SK-N-SH treated with all-trans-retinoic acid at 6 μM for 48 hours (cell line): ENCODE measurements around the gene MVB12B.

Experiments used
- ATAC-seq: fragments of 200-7000 bp; cut with Tn5 transposase; 3 replicates; pipeline ENCODE4 v1.9.1; 2020; ENCODE audit warnings: mild to moderate bottlenecking, moderate library complexity
- ARNTL ChIP-seq: fragments of 450-650 bp; formaldehyde crosslinking; IDR thresholded peaks from 2 replicates; pipeline ENCODE4 v1.5.0; 2020; ENCODE audit warnings: low read depth, mild to moderate bottlenecking, moderate library complexity, borderline replicate concordance
- BACH2 ChIP-seq: fragments of 250-450 bp; sonication (Bioruptor Pico); IDR thresholded peaks from 2 replicates; pipeline ENCODE4 v1.9.0; 2021; ENCODE audit warnings: mild to moderate bottlenecking, borderline replicate concordance
- CREB5 ChIP-seq: fragments of 250-450 bp; sonication (Bioruptor Pico); IDR thresholded peaks from 2 replicates; pipeline ENCODE4 v1.5.1; 2020; ENCODE audit warnings: low read depth, mild to moderate bottlenecking, moderate library complexity
- CSDC2 ChIP-seq: fragments of 250-450 bp; sonication (Bioruptor Pico); IDR thresholded peaks from 2 replicates; pipeline ENCODE4 v1.5.0; 2020; ENCODE audit warnings: mild to moderate bottlenecking, moderate library complexity
- ESRRG ChIP-seq: fragments of 250-450 bp; sonication (Bioruptor Pico); IDR thresholded peaks from 2 replicates; pipeline ENCODE4 v1.6.1; 2021; ENCODE audit warnings: mild to moderate bottlenecking
- GLIS3 ChIP-seq: fragments of 250-450 bp; sonication (Bioruptor Pico); IDR thresholded peaks from 2 replicates; pipeline ENCODE4 v1.5.0; 2020; ENCODE audit warnings: mild to moderate bottlenecking, moderate library complexity
- ISL1 ChIP-seq: fragments of 250-450 bp; sonication (Bioruptor Pico); IDR thresholded peaks from 2 replicates; pipeline ENCODE4 v2.1.2; 2022; ENCODE audit warnings: mild to moderate bottlenecking, moderate library complexity
- OSR1 ChIP-seq: fragments of 250-450 bp; sonication (Bioruptor Pico); IDR thresholded peaks from 2 replicates; pipeline ENCODE4 v1.8.0; 2022; ENCODE audit warnings: moderate library complexity, mild to moderate bottlenecking, inconsistent platforms
- PATZ1 ChIP-seq: fragments of 250-450 bp; sonication (Bioruptor Pico); IDR thresholded peaks from 2 replicates; pipeline ENCODE4 v1.8.0; 2020; ENCODE audit warnings: mild to moderate bottlenecking, moderate library complexity, borderline replicate concordance
- POU6F1 ChIP-seq: fragments of 250-450 bp; sonication (Bioruptor Pico); IDR thresholded peaks from 2 replicates; pipeline ENCODE4 v1.8.0; 2021; ENCODE audit warnings: low read depth, mild to moderate bottlenecking, moderate library complexity, borderline replicate concordance
- PPARA ChIP-seq: fragments of 250-450 bp; sonication (Bioruptor Pico); IDR thresholded peaks from 2 replicates; pipeline ENCODE4 v1.5.0; 2020; ENCODE audit warnings: mild to moderate bottlenecking, borderline replicate concordance
- RARB ChIP-seq: fragments of 250-450 bp; sonication (Bioruptor Pico); IDR thresholded peaks from 2 replicates; pipeline ENCODE4 v1.8.0; 2021; ENCODE audit warnings: mild to moderate bottlenecking, moderate library complexity
- SNAI2 ChIP-seq: fragments of 250-450 bp; sonication (Bioruptor Pico); IDR thresholded peaks from 2 replicates; pipeline ENCODE4 v1.5.0; 2020; ENCODE audit warnings: mild to moderate bottlenecking, moderate library complexity
- TCF4 ChIP-seq: fragments of 250-450 bp; sonication (Bioruptor Pico); IDR thresholded peaks from 2 replicates; pipeline ENCODE4 v1.8.0; 2021; ENCODE audit warnings: mild to moderate bottlenecking, moderate library complexity, borderline replicate concordance
- TOX ChIP-seq: fragments of 250-450 bp; sonication (Bioruptor Pico); IDR thresholded peaks from 2 replicates; pipeline ENCODE4 v1.8.0; 2021; ENCODE audit warnings: mild to moderate bottlenecking, moderate library complexity, borderline replicate concordance
- TSHZ2 ChIP-seq: fragments of 250-450 bp; sonication (Bioruptor Pico); IDR thresholded peaks from 2 replicates; pipeline ENCODE4 v1.5.0; 2020; ENCODE audit warnings: mild to moderate bottlenecking, moderate library complexity
- ZC3H10 ChIP-seq: fragments of 250-450 bp; sonication (Bioruptor Pico); IDR thresholded peaks from 2 replicates; pipeline ENCODE4 v1.5.1; 2021; ENCODE audit warnings: mild to moderate bottlenecking, moderate library complexity
- ZFP3 ChIP-seq: fragments of 250-450 bp; sonication (Bioruptor Pico); IDR thresholded peaks from 2 replicates; pipeline ENCODE4 v1.5.0; 2020; ENCODE audit warnings: mild to moderate bottlenecking, moderate library complexity
- ZFP30 ChIP-seq: fragments of 450-650 bp; formaldehyde crosslinking; IDR thresholded peaks from 2 replicates; pipeline ENCODE4 v1.5.0; 2022; ENCODE audit warnings: mild to moderate bottlenecking, moderate library complexity
- ZNF565 ChIP-seq: fragments of 450-650 bp; formaldehyde crosslinking; conservative IDR thresholded peaks from 2 replicates; pipeline ENCODE4 v1.5.0; 2020; ENCODE audit warnings: low read depth, mild to moderate bottlenecking, moderate library complexity
- ZNF70 ChIP-seq: fragments of 450-650 bp; formaldehyde crosslinking; IDR thresholded peaks from 2 replicates; pipeline ENCODE4 v1.5.0; 2020; ENCODE audit warnings: mild to moderate bottlenecking, moderate library complexity
- ZNF8 ChIP-seq: fragments of 450-650 bp; formaldehyde crosslinking; IDR thresholded peaks from 2 replicates; pipeline ENCODE4 v1.5.0; 2020; ENCODE audit warnings: mild to moderate bottlenecking, moderate library complexity

Gene MVB12B

GRCh38 chr9:126454795-126455194, 128.2 kb downstream of the MVB12B start:
- ATAC-seq = no peak
- TF ChIP-seq ZFP30 (CRISPR knock-in tag) (no peak), ZFP3 (CRISPR knock-in tag) (no peak), SNAI2 (CRISPR knock-in tag) (no peak), OSR1 (no peak), ZNF70 (CRISPR knock-in tag) (no peak), ZC3H10 (no peak), TSHZ2 (no peak)

- TF ChIP-seq OSR1 (no peak), TOX (CRISPR knock-in tag) (no peak), CREB5 (CRISPR knock-in tag) (no peak), POU6F1 (CRISPR knock-in tag) (no peak), ZNF8 (CRISPR knock-in tag) (no peak), ISL1 (no peak), BACH2 (no peak)
Measured at GRCh38 chr9:126456441-126457174, 130.0 kb downstream of the MVB12B start.

GRCh38 chr9:126457175-126457547, 130.5 kb downstream of the MVB12B start:
- TF ChIP-seq RARB = no peak
- TF ChIP-seq PPARA = no peak
- no peak for TF ChIP-seq TSHZ2
- TF ChIP-seq CSDC2 = no peak
- no peak for TF ChIP-seq OSR1
- TF ChIP-seq, all 23 proteins: peak for 0
- ATAC-seq = no peak

More at GRCh38 chr9:126456441-126457174, 130.0 kb downstream of the MVB12B start:
- ATAC-seq = no peak

GRCh38 chr9:126457890-126458289, 131.3 kb downstream of the MVB12B start:
- no peak for ATAC-seq
- no peak for TF ChIP-seq PPARA
- TF ChIP-seq PATZ1 (CRISPR knock-in tag) = no peak
- TF ChIP-seq ZNF565 (CRISPR knock-in tag) = no peak
- TF ChIP-seq ARNTL = no peak
- TF ChIP-seq ESRRG (CRISPR knock-in tag) = no peak
- no peak for TF ChIP-seq ZC3H10
- no peak for TF ChIP-seq POU6F1 (CRISPR knock-in tag)
- no peak for TF ChIP-seq CREB5 (CRISPR knock-in tag)
- no peak for TF ChIP-seq TCF4
- TF ChIP-seq TOX (CRISPR knock-in tag) = no peak
- TF ChIP-seq GLIS3 (CRISPR knock-in tag) = no peak
